Stimulated activated CD8-positive, alpha-beta memory T cell treated with anti-CD3 and anti-CD28 coated beads, Interleukin-2, amount 100 ng/mL, for 48 hours (primary cell): Measurements from ENCODE around the gene TLK2.
A peak's percentile ranks its signal among the peaks of the same experiment; 100 is the strongest.
"Not testable (repeated sequence)": the region's sequence is repeated elsewhere in the genome, so short reads cannot be mapped to it uniquely, and the experiment has no call there.

Source experiments
- DNase-seq, 2 donors: peaks; one replicate each; pipeline ENCODE4 v3.0.0-alpha.2; 2020; ENCODE audit warnings: low read depth in 2 of 2

TLK2 gene

GRCh38 chr17:62600805-62601204 is 122.2 kb downstream of the TLK2 start:
- DNase-seq = no peak

- DNase-seq = no peak
Measured at GRCh38 chr17:62601471-62601870, 122.8 kb downstream of the TLK2 start.

GRCh38 chr17:62603783-62604182 is 125.2 kb downstream of the TLK2 start:
- not testable (repeated sequence) for DNase-seq

- DNase-seq = no peak
Measured at GRCh38 chr17:62605588-62605987, 127.0 kb downstream of the TLK2 start.

- no peak for DNase-seq
Measured at GRCh38 chr17:62611292-62611691, 132.7 kb downstream of the TLK2 start.

GRCh38 chr17:62611728-62612127 is 133.1 kb downstream of the TLK2 start:
- no peak for DNase-seq

GRCh38 chr17:62612289-62612688 is 133.7 kb downstream of the TLK2 start:
- DNase-seq = not testable (repeated sequence)

- DNase-seq = not testable (repeated sequence)
Measured at GRCh38 chr17:62613095-62613494, 134.5 kb downstream of the TLK2 start.

- no peak for DNase-seq
Measured at GRCh38 chr17:62614142-62614541, 135.5 kb downstream of the TLK2 start.

- no peak for DNase-seq
Measured at GRCh38 chr17:62615503-62615902, 136.9 kb downstream of the TLK2 start.

- DNase-seq = no peak
Measured at GRCh38 chr17:62616993-62617893, 138.6 kb downstream of the TLK2 start.

- no peak for DNase-seq
Measured at GRCh38 chr17:62617894-62618472, 139.4 kb downstream of the TLK2 start.

- no peak for DNase-seq
Measured at GRCh38 chr17:62618647-62619416, 140.2 kb downstream of the TLK2 start.

GRCh38 chr17:62619417-62620155 is 141.0 kb downstream of the TLK2 start:
- no peak for DNase-seq

- DNase-seq = no peak
Measured at GRCh38 chr17:62621223-62621622, 142.6 kb downstream of the TLK2 start.

- no peak for DNase-seq
Measured at GRCh38 chr17:62625184-62625869, 146.7 kb downstream of the TLK2 start.

GRCh38 chr17:62625870-62626200 is 147.2 kb downstream of the TLK2 start:
- no peak for DNase-seq

- DNase-seq = no peak
Measured at GRCh38 chr17:62626719-62627218, 148.1 kb downstream of the TLK2 start.

GRCh38 chr17:62627219-62627903 is 148.7 kb downstream of the TLK2 start, which contains the start of gene MRC2:
Gene MRC2, plus strand, starts transcription at chr17:62627670. Its CDS starts 133 bp downstream, at chr17:62627803.
- peak; percentile 34 to 46 for DNase-seq

GRCh38 chr17:62627904-62628633 is 149.4 kb downstream of the TLK2 start:
- DNase-seq = peak; percentile 24 to 37
